Measurements from ENCODE around the gene GLRX5.
"Not testable (repeated sequence)": the region's sequence is repeated elsewhere in the genome, so short reads cannot be mapped to it uniquely, and the experiment has no call there.

Gene GLRX5

GRCh38 chr14:95549656-95550585 is 15.1 kb downstream of the GLRX5 start:
- DNase-seq (ENCODE audit: low read depth in 2 of 3, low spot score in 2 of 3), result no peak

- DNase-seq (ENCODE audit: low read depth in 2 of 3, low spot score in 2 of 3), result no peak
These were observed 16.6 kb downstream of the GLRX5 start for GRCh38 chr14:95551435-95551834.

GRCh38 chr14:95553141-95553540 is 18.3 kb downstream of the GLRX5 start:
- no peak for DNase-seq (ENCODE audit: low read depth in 2 of 3, low spot score in 2 of 3)

- DNase-seq (ENCODE audit: low read depth in 2 of 3, low spot score in 2 of 3), result no peak
These were observed 20.2 kb downstream of the GLRX5 start for GRCh38 chr14:95555053-95555452.

GRCh38 chr14:95557291-95557690 is 22.4 kb downstream of the GLRX5 start:
- DNase-seq (ENCODE audit: low read depth in 2 of 3, low spot score in 2 of 3), result no peak

- DNase-seq (ENCODE audit: low read depth in 2 of 3, low spot score in 2 of 3), result no peak
These were observed 23.0 kb downstream of the GLRX5 start for GRCh38 chr14:95557832-95558231.

- no peak for DNase-seq (ENCODE audit: low read depth in 2 of 3, low spot score in 2 of 3)
These were observed 24.4 kb downstream of the GLRX5 start for GRCh38 chr14:95559203-95559602.

GRCh38 chr14:95561001-95561412 is 26.2 kb downstream of the GLRX5 start:
- peak; percentile 61 to 95 (median 88) for DNase-seq (ENCODE audit: low read depth in 2 of 3, low spot score in 2 of 3)

GRCh38 chr14:95562892-95563685 is 28.2 kb downstream of the GLRX5 start:
- no peak for DNase-seq (ENCODE audit: low read depth in 2 of 3, low spot score in 2 of 3)

GRCh38 chr14:95564060-95564459 is 29.2 kb downstream of the GLRX5 start:
- no peak for DNase-seq (ENCODE audit: low read depth in 2 of 3, low spot score in 2 of 3)

GRCh38 chr14:95569440-95569839 is 34.6 kb downstream of the GLRX5 start:
- DNase-seq (ENCODE audit: low read depth in 2 of 3, low spot score in 2 of 3), result no peak

- DNase-seq (ENCODE audit: low read depth in 2 of 3, low spot score in 2 of 3), result no peak
These were observed 38.5 kb downstream of the GLRX5 start for GRCh38 chr14:95573313-95573712.

- DNase-seq (ENCODE audit: low read depth in 2 of 3, low spot score in 2 of 3), result no peak
These were observed 41.1 kb downstream of the GLRX5 start for GRCh38 chr14:95575840-95576473.

- DNase-seq (ENCODE audit: low read depth in 2 of 3, low spot score in 2 of 3), result no peak
These were observed 42.4 kb downstream of the GLRX5 start for GRCh38 chr14:95577067-95577800.

GRCh38 chr14:95577870-95578269 is 43.0 kb downstream of the GLRX5 start:
- DNase-seq (ENCODE audit: low read depth in 2 of 3, low spot score in 2 of 3), result no peak

- DNase-seq (ENCODE audit: low read depth in 2 of 3, low spot score in 2 of 3), result not testable (repeated sequence)
These were observed 49.2 kb downstream of the GLRX5 start for GRCh38 chr14:95583836-95584617.

- no peak for DNase-seq (ENCODE audit: low read depth in 2 of 3, low spot score in 2 of 3)
These were observed 51.2 kb downstream of the GLRX5 start for GRCh38 chr14:95585953-95586620.

- not testable (repeated sequence) for DNase-seq (ENCODE audit: low read depth in 2 of 3, low spot score in 2 of 3)
These were observed 56.3 kb downstream of the GLRX5 start for GRCh38 chr14:95591182-95591581.

All from activated CD8-positive, alpha-beta memory T cell treated with anti-CD3 and anti-CD28 coated beads for 48 hours (primary cell).